Measurements from ENCODE around the gene MMP11. TPM values are rescaled to one million over a fixed set of nuclear protein-coding genes. Genes with fewer than 3 reads are reported as not detected.

Gene MMP11
- total RNA-seq, 1 donor from 2014 or later = 12.2 TPM

- Histone ChIP-seq H3K27ac (ENCODE audit: low read depth, low read length) (no peak overlapping the region), H3K4me1 (ENCODE audit: insufficient read depth, low read length) (no peaks in the 10 kb centered on the region), H3K36me3 (ENCODE audit: insufficient read depth, low read length) (peaks cover 14% of the 10 kb centered on the region), H3K9ac (ENCODE audit: low read length) (no peak overlapping the region), H3K4me2 (ENCODE audit: low read length) (no peak overlapping the region), H4K20me1 (ENCODE audit: insufficient read depth, low read length) (peaks cover 16% of the 10 kb centered on the region), H3K4me3 (ENCODE audit: insufficient read depth, low read depth, low read length) (no peak overlapping the region), H3K9me3 (ENCODE audit: insufficient read depth, low read depth, low read length) (peaks cover 12% of the 10 kb centered on the region), H3K27me3 (ENCODE audit: insufficient read depth, low read length) (no peaks in the 10 kb centered on the region), H3K79me2 (ENCODE audit: insufficient read depth, low read length) (peaks cover 5% of the 10 kb centered on the region), H2AFZ (ENCODE audit: low read depth, low read length) (no peak overlapping the region)
- no peak overlapping the region for H3K4me3 Mint-ChIP-seq (ENCODE audit: unreplicated experiment)
- H3K9me3 Mint-ChIP-seq (ENCODE audit: unreplicated experiment) = no peaks in the 10 kb centered on the region
- H3K27ac Mint-ChIP-seq (ENCODE audit: unreplicated experiment) = no peak overlapping the region
- no peaks in the 10 kb centered on the region for H3K27me3 Mint-ChIP-seq (ENCODE audit: low read depth, unreplicated experiment)
- FAIRE-seq (no peak), DNase-seq (ENCODE audit: low read depth) (no peak)
- H3K36me3 Mint-ChIP-seq (ENCODE audit: low read depth, unreplicated experiment) = peaks cover 33% of the 10 kb centered on the region
- TF ChIP-seq EZH2 (IDR thresholded peaks at IDR 0.05; ENCODE audit: insufficient read depth, low read length) = no peak
- TF ChIP-seq CTCF (IDR thresholded peaks at IDR 0.05; ENCODE audit: insufficient read depth, low read depth, low read length) = no peak
- H3K4me1 Mint-ChIP-seq (ENCODE audit: low read depth, unreplicated experiment) = no peaks in the 10 kb centered on the region
Measured at GRCh38 chr22:23742505-23743264, 30.0 kb upstream of the MMP11 start.

DNA sequence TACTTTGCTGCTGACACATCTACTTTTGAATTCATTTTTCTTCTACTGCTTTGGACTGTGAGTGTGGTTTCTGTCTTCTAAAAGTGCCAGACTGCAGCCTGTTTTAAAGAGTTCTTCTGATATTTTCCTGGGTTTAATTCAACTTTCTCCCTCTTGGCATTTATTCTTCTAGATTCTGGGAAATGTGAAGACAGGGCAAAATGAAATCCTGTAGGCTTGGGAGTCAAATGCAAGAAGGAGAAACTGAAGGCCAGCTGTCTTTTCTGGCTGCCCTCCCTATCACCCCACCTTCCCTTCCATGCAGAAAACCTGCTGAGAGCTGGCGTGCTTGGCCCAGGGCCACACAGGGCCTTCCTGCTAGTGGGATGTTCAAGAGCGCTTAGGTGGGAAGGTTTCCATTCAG is 29.3 kb upstream of the MMP11 start:
- peaks cover 11% of the 10 kb centered on the region for H3K79me2 ChIP-seq (ENCODE audit: insufficient read depth, low read length)
- peaks cover 33% of the 10 kb centered on the region for H3K36me3 Mint-ChIP-seq (ENCODE audit: low read depth, unreplicated experiment)
- no peak overlapping the region for H3K4me3 ChIP-seq (ENCODE audit: insufficient read depth, low read depth, low read length)
- no peak overlapping the region for H3K4me2 ChIP-seq (ENCODE audit: low read length)
- H3K27me3 Mint-ChIP-seq (ENCODE audit: low read depth, unreplicated experiment) = no peaks in the 10 kb centered on the region
- FAIRE-seq (no peak), DNase-seq (ENCODE audit: low read depth) (no peak)
- H3K27ac ChIP-seq (ENCODE audit: low read depth, low read length) = no peak overlapping the region
- H3K9me3 Mint-ChIP-seq (ENCODE audit: unreplicated experiment) = no peaks in the 10 kb centered on the region
- H3K4me1 Mint-ChIP-seq (ENCODE audit: low read depth, unreplicated experiment) = no peaks in the 10 kb centered on the region
- H3K27me3 ChIP-seq (ENCODE audit: insufficient read depth, low read length) = no peaks in the 10 kb centered on the region
- no peak for TF ChIP-seq CTCF (IDR thresholded peaks at IDR 0.05; ENCODE audit: insufficient read depth, low read depth, low read length)
- TF ChIP-seq EZH2 (IDR thresholded peaks at IDR 0.05; ENCODE audit: insufficient read depth, low read length) = no peak
- peaks cover 14% of the 10 kb centered on the region for H3K36me3 ChIP-seq (ENCODE audit: insufficient read depth, low read length)
- H3K9ac ChIP-seq (ENCODE audit: low read length) = no peak overlapping the region
- no peaks in the 10 kb centered on the region for H3K4me1 ChIP-seq (ENCODE audit: insufficient read depth, low read length)
- H4K20me1 ChIP-seq (ENCODE audit: insufficient read depth, low read length) = peaks cover 21% of the 10 kb centered on the region
- H2AFZ ChIP-seq (ENCODE audit: low read depth, low read length) = no peak overlapping the region
- H3K27ac Mint-ChIP-seq (ENCODE audit: unreplicated experiment) = no peak overlapping the region
- H3K9me3 ChIP-seq (ENCODE audit: insufficient read depth, low read depth, low read length) = peaks cover 12% of the 10 kb centered on the region
- H3K4me3 Mint-ChIP-seq (ENCODE audit: unreplicated experiment) = no peak overlapping the region

GRCh38 chr22:23744001-23744400 is 28.6 kb upstream of the MMP11 start:
- Histone ChIP-seq H3K4me1 (ENCODE audit: insufficient read depth, low read length) (no peaks in the 10 kb centered on the region), H3K4me2 (ENCODE audit: low read length) (no peak overlapping the region), H3K27ac (ENCODE audit: low read depth, low read length) (no peak overlapping the region), H4K20me1 (ENCODE audit: insufficient read depth, low read length) (peaks cover 21% of the 10 kb centered on the region), H3K4me3 (ENCODE audit: insufficient read depth, low read depth, low read length) (no peak overlapping the region), H3K79me2 (ENCODE audit: insufficient read depth, low read length) (peaks cover 11% of the 10 kb centered on the region), H3K36me3 (ENCODE audit: insufficient read depth, low read length) (peaks cover 14% of the 10 kb centered on the region), H3K9me3 (ENCODE audit: insufficient read depth, low read depth, low read length) (peaks cover 12% of the 10 kb centered on the region), H3K9ac (ENCODE audit: low read length) (no peak overlapping the region), H2AFZ (ENCODE audit: low read depth, low read length) (no peak overlapping the region), H3K27me3 (ENCODE audit: insufficient read depth, low read length) (no peaks in the 10 kb centered on the region)
- no peaks in the 10 kb centered on the region for H3K9me3 Mint-ChIP-seq (ENCODE audit: unreplicated experiment)
- H3K4me1 Mint-ChIP-seq (ENCODE audit: low read depth, unreplicated experiment) = no peaks in the 10 kb centered on the region
- H3K36me3 Mint-ChIP-seq (ENCODE audit: low read depth, unreplicated experiment) = peaks cover 33% of the 10 kb centered on the region
- DNase-seq (ENCODE audit: low read depth) (no peak), FAIRE-seq (no peak)
- no peak overlapping the region for H3K27ac Mint-ChIP-seq (ENCODE audit: unreplicated experiment)
- H3K4me3 Mint-ChIP-seq (ENCODE audit: unreplicated experiment) = no peak overlapping the region
- TF ChIP-seq EZH2 (IDR thresholded peaks at IDR 0.05; ENCODE audit: insufficient read depth, low read length) (no peak), CTCF (IDR thresholded peaks at IDR 0.05; ENCODE audit: insufficient read depth, low read depth, low read length) (no peak)
- H3K27me3 Mint-ChIP-seq (ENCODE audit: low read depth, unreplicated experiment) = no peaks in the 10 kb centered on the region

Data from astrocyte (in vitro differentiated cells and primary cell).